HEK293 (cell line): ENCODE measurements around the gene CXCL11.

ENCODE experiments used
- HOXC10 ChIP-seq: sonication (generic); formaldehyde crosslinking; IDR thresholded peaks from 2 replicates; pipeline ENCODE4 v1.8.1; 2023; ENCODE audit warnings: mild to moderate bottlenecking, missing genetic modification reagents
- MEIS1 ChIP-seq: sonication (generic); formaldehyde crosslinking; IDR thresholded peaks from 2 replicates; pipeline ENCODE4 v1.8.1; 2022; ENCODE audit warnings: missing genetic modification reagents, mild to moderate bottlenecking, borderline replicate concordance
- ZEB2 ChIP-seq: fragments of 450-650 bp; formaldehyde crosslinking; IDR thresholded peaks from 2 replicates; pipeline ENCODE4 v1.5.1; 2016; ENCODE audit warnings: missing biosample characterization, missing genetic modification characterization
- ZNF114 ChIP-seq: fragments of 450-650 bp; formaldehyde crosslinking; IDR thresholded peaks from 2 replicates; pipeline ENCODE4 v1.5.0; 2017; ENCODE audit warnings: missing biosample characterization, missing genetic modification characterization
- ZNF274 ChIP-seq, 2 experiments: fragments of 200-500 bp in 1 of 2; fragments of 450-650 bp in 1 of 2; sonication (Bioruptor generic) in 1 of 2; formaldehyde crosslinking in 1 of 2; IDR thresholded peaks; 2 replicates each; pipeline versions ENCODE4 v1.5.1 to v1.6.1; 2014 to 2016; ENCODE audit warnings: borderline replicate concordance in 1 of 2, inconsistent platforms in 1 of 2, low read length in 1 of 2, missing biosample characterization in 1 of 2, missing genetic modification characterization in 1 of 2
- ZNF776 ChIP-seq: fragments of 450-650 bp; formaldehyde crosslinking; IDR thresholded peaks from 2 replicates; pipeline ENCODE4 v1.5.0; 2017; ENCODE audit warnings: missing biosample characterization, missing genetic modification characterization, borderline replicate concordance
- ZNF792 ChIP-seq: fragments of 450-650 bp; formaldehyde crosslinking; IDR thresholded peaks from 2 replicates; pipeline ENCODE4 v1.5.1; 2016; ENCODE audit warnings: missing biosample characterization, missing genetic modification characterization
- TF ChIP-seq, protein P1 (sequence below): fragments of 450-650 bp; formaldehyde crosslinking; IDR thresholded peaks from 2 replicates; pipeline ENCODE4 v1.5.1; 2017; ENCODE audit warnings: missing biosample characterization, missing genetic modification characterization
- TF ChIP-seq, protein P2 (sequence below): fragments of 450-650 bp; formaldehyde crosslinking; IDR thresholded peaks from 2 replicates; pipeline ENCODE4 v1.5.1; 2016; ENCODE audit warnings: missing biosample characterization, missing genetic modification characterization
- TF ChIP-seq, protein P3 (sequence below): fragments of 450-650 bp; formaldehyde crosslinking; IDR thresholded peaks from 2 replicates; pipeline ENCODE4 v1.5.1; 2016; ENCODE audit warnings: missing biosample characterization, missing genetic modification characterization
- TF ChIP-seq, protein P4 (sequence below): fragments of 450-650 bp; formaldehyde crosslinking; IDR thresholded peaks from 2 replicates; pipeline ENCODE4 v1.5.1; 2016; ENCODE audit warnings: missing biosample characterization, missing genetic modification characterization
- TF ChIP-seq, protein P5 (sequence below): fragments of 450-650 bp; formaldehyde crosslinking; IDR thresholded peaks from 2 replicates; pipeline ENCODE4 v1.5.1; 2016; ENCODE audit warnings: missing biosample characterization, missing genetic modification characterization
- TF ChIP-seq, protein P6 (sequence below): fragments of 450-650 bp; formaldehyde crosslinking; IDR thresholded peaks from 2 replicates; pipeline ENCODE4 v1.5.1; 2016; ENCODE audit warnings: missing biosample characterization, missing genetic modification characterization, low read depth
- TF ChIP-seq, protein P7 (sequence below): fragments of 450-650 bp; formaldehyde crosslinking; IDR thresholded peaks from 2 replicates; pipeline ENCODE4 v1.5.1; 2016; ENCODE audit warnings: missing biosample characterization, missing genetic modification characterization

DNA sequence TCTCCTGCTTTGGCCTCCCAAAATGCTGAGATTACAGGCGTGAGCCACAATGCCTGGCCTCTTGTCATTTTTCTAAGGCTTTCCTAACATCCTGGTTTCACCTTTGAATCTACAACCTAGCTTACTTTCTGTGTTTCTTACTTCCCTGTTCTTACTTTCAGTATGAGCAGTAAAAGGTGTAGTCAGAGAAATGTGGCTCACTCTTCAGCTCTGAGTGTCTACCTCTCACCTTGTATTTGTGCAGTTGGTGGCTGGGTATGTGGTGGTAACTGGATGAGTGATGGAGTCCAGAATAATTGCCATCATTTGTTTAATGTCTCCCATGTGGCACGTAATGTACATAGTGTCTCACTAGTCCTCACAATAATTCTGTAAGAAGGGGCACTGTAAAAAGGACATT, 19.1 kb upstream of the CXCL11 start:
- TF ChIP-seq, protein P1, sequence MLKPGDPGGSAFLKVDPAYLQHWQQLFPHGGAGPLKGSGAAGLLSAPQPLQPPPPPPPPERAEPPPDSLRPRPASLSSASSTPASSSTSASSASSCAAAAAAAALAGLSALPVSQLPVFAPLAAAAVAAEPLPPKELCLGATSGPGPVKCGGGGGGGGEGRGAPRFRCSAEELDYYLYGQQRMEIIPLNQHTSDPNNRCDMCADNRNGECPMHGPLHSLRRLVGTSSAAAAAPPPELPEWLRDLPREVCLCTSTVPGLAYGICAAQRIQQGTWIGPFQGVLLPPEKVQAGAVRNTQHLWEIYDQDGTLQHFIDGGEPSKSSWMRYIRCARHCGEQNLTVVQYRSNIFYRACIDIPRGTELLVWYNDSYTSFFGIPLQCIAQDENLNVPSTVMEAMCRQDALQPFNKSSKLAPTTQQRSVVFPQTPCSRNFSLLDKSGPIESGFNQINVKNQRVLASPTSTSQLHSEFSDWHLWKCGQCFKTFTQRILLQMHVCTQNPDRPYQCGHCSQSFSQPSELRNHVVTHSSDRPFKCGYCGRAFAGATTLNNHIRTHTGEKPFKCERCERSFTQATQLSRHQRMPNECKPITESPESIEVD (tag by site-specific recombination) = no peak
- TF ChIP-seq, protein P2, sequence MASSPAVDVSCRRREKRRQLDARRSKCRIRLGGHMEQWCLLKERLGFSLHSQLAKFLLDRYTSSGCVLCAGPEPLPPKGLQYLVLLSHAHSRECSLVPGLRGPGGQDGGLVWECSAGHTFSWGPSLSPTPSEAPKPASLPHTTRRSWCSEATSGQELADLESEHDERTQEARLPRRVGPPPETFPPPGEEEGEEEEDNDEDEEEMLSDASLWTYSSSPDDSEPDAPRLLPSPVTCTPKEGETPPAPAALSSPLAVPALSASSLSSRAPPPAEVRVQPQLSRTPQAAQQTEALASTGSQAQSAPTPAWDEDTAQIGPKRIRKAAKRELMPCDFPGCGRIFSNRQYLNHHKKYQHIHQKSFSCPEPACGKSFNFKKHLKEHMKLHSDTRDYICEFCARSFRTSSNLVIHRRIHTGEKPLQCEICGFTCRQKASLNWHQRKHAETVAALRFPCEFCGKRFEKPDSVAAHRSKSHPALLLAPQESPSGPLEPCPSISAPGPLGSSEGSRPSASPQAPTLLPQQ (tag by site-specific recombination) = no peak
- TF ChIP-seq, protein P3, sequence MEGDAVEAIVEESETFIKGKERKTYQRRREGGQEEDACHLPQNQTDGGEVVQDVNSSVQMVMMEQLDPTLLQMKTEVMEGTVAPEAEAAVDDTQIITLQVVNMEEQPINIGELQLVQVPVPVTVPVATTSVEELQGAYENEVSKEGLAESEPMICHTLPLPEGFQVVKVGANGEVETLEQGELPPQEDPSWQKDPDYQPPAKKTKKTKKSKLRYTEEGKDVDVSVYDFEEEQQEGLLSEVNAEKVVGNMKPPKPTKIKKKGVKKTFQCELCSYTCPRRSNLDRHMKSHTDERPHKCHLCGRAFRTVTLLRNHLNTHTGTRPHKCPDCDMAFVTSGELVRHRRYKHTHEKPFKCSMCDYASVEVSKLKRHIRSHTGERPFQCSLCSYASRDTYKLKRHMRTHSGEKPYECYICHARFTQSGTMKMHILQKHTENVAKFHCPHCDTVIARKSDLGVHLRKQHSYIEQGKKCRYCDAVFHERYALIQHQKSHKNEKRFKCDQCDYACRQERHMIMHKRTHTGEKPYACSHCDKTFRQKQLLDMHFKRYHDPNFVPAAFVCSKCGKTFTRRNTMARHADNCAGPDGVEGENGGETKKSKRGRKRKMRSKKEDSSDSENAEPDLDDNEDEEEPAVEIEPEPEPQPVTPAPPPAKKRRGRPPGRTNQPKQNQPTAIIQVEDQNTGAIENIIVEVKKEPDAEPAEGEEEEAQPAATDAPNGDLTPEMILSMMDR (tag by site-specific recombination) = no peak
- TF ChIP-seq, protein P4, sequence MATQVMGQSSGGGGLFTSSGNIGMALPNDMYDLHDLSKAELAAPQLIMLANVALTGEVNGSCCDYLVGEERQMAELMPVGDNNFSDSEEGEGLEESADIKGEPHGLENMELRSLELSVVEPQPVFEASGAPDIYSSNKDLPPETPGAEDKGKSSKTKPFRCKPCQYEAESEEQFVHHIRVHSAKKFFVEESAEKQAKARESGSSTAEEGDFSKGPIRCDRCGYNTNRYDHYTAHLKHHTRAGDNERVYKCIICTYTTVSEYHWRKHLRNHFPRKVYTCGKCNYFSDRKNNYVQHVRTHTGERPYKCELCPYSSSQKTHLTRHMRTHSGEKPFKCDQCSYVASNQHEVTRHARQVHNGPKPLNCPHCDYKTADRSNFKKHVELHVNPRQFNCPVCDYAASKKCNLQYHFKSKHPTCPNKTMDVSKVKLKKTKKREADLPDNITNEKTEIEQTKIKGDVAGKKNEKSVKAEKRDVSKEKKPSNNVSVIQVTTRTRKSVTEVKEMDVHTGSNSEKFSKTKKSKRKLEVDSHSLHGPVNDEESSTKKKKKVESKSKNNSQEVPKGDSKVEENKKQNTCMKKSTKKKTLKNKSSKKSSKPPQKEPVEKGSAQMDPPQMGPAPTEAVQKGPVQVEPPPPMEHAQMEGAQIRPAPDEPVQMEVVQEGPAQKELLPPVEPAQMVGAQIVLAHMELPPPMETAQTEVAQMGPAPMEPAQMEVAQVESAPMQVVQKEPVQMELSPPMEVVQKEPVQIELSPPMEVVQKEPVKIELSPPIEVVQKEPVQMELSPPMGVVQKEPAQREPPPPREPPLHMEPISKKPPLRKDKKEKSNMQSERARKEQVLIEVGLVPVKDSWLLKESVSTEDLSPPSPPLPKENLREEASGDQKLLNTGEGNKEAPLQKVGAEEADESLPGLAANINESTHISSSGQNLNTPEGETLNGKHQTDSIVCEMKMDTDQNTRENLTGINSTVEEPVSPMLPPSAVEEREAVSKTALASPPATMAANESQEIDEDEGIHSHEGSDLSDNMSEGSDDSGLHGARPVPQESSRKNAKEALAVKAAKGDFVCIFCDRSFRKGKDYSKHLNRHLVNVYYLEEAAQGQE (tag by site-specific recombination) = no peak
- TF ChIP-seq, protein P5, sequence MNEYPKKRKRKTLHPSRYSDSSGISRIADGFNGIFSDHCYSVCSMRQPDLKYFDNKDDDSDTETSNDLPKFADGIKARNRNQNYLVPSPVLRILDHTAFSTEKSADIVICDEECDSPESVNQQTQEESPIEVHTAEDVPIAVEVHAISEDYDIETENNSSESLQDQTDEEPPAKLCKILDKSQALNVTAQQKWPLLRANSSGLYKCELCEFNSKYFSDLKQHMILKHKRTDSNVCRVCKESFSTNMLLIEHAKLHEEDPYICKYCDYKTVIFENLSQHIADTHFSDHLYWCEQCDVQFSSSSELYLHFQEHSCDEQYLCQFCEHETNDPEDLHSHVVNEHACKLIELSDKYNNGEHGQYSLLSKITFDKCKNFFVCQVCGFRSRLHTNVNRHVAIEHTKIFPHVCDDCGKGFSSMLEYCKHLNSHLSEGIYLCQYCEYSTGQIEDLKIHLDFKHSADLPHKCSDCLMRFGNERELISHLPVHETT (tag by site-specific recombination) = no peak
- TF ChIP-seq MEIS1 (no peak), ZNF792 (tag by site-specific recombination) (no peak), ZNF274 (IDR thresholded peaks at IDR 0.05; ENCODE audit: low read length) (no peak), ZNF274 (tag by site-specific recombination; IDR thresholded peaks at IDR 0.05; ENCODE audit: borderline replicate concordance) (no peak), ZNF776 (tag by site-specific recombination) (no peak), ZEB2 (tag by site-specific recombination) (no peak), HOXC10 (CRISPR knock-in tag) (no peak), ZNF114 (tag by site-specific recombination) (no peak)
- TF ChIP-seq, protein P6, sequence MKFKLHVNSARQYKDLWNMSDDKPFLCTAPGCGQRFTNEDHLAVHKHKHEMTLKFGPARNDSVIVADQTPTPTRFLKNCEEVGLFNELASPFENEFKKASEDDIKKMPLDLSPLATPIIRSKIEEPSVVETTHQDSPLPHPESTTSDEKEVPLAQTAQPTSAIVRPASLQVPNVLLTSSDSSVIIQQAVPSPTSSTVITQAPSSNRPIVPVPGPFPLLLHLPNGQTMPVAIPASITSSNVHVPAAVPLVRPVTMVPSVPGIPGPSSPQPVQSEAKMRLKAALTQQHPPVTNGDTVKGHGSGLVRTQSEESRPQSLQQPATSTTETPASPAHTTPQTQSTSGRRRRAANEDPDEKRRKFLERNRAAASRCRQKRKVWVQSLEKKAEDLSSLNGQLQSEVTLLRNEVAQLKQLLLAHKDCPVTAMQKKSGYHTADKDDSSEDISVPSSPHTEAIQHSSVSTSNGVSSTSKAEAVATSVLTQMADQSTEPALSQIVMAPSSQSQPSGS (tag by site-specific recombination) = no peak
- TF ChIP-seq, protein P7, sequence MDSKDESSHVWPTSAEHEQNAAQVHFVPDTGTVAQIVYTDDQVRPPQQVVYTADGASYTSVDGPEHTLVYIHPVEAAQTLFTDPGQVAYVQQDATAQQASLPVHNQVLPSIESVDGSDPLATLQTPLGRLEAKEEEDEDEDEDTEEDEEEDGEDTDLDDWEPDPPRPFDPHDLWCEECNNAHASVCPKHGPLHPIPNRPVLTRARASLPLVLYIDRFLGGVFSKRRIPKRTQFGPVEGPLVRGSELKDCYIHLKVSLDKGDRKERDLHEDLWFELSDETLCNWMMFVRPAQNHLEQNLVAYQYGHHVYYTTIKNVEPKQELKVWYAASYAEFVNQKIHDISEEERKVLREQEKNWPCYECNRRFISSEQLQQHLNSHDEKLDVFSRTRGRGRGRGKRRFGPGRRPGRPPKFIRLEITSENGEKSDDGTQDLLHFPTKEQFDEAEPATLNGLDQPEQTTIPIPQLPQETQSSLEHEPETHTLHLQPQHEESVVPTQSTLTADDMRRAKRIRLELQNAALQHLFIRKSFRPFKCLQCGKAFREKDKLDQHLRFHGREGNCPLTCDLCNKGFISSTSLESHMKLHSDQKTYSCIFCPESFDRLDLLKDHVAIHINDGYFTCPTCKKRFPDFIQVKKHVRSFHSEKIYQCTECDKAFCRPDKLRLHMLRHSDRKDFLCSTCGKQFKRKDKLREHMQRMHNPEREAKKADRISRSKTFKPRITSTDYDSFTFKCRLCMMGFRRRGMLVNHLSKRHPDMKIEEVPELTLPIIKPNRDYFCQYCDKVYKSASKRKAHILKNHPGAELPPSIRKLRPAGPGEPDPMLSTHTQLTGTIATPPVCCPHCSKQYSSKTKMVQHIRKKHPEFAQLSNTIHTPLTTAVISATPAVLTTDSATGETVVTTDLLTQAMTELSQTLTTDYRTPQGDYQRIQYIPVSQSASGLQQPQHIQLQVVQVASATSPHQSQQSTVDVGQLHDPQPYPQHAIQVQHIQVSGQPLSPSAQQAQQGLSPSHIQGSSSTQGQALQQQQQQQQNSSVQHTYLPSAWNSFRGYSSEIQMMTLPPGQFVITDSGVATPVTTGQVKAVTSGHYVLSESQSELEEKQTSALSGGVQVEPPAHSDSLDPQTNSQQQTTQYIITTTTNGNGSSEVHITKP = no peak
